NOMO-1 treated with dmso at 0.1 percent for 144 hours (cell line): ENCODE data around the gene TIMP1.

Experiments used
- DNase-seq: peaks from one replicate; lab custom pipeline; 2025; ENCODE audit not compliant: unreplicated experiment; lab: John Stamatoyannopoulos, UW

Gene TIMP1

GRCh38 chrX:47573341-47574075, 8.7 kb upstream of the TIMP1 start:
- DNase-seq, result no peak

GRCh38 chrX:47574076-47574546, 8.1 kb upstream of the TIMP1 start:
- no peak for DNase-seq

DNA sequence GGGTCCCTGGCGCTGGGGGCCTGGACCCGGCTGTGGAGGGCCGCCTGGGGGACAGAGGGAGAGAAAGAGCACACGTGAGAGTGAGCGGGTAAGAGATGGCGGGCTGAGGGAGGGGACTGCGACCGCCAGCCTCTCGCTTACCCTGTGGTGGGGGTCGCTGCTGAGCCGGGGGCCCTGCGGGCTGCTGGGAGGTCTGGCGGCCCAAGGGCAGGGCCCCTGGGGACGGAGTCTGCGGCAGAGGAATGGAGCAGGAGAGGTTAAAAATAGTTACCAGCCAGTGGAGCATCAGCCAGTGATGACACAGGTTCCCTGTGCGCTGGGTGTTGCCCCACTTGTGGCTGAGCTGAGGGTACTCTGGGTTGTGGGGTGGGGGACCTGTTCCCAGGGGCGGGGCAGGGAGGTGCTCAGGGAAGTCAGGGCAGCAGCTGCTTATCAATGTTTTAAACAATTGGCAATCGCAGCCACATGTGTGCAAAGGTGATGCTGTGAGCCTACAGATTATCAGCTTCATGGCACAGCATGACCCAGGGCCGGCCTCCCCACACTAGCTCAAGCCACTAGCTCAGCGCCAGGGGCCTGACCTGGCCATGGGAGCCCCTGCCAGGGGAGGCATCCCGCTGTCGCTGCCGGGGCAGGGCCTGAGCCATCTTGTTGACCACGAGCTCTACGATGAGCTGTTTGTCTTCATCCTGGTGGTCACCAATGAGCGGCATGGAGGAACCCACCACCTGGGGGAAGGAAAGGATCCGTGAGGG, 7.5 kb upstream of the TIMP1 start:
- no peak for DNase-seq

DNA sequence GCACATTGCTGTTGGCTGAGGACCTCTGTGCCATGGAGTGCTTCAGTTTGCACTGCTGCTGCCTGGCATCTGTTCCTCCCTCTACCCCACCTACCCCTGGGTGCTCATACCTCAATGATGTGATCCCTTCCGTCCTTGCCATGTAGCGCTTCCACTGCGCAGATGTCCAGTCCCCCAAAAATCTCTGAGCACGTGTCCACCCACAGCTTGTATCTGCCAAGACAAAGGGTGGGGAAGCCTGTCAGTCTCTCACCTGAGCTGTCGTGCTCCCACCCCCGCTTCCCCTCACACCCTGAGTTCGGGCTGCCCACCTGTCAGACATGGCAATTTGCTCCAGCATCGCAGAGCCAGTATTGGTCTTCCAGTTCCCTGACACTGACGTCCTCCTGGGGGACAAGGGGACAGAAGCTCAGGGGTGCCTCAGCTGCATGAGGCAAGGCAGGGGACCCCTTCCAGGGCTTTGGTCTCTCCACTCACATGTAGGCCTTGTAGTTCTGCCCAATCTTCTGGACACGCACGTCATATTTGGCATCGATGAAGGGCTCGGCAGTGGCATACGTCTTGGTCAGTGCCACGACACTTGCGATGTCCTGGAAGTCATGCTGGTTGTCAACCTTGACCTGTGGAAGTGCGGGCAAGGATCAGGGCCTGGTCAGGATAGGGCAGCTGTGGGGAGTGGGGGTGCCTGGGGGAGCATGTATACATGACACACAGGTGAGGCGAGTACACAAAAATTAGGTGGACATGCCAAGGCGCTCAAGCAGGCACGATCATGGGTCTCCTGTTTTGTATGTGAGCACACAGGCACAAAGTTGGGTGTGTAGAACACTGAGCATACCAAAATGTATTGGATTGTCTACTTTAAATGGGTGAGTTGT, 6.0 kb upstream of the TIMP1 start:
- DNase-seq, result no peak

DNA sequence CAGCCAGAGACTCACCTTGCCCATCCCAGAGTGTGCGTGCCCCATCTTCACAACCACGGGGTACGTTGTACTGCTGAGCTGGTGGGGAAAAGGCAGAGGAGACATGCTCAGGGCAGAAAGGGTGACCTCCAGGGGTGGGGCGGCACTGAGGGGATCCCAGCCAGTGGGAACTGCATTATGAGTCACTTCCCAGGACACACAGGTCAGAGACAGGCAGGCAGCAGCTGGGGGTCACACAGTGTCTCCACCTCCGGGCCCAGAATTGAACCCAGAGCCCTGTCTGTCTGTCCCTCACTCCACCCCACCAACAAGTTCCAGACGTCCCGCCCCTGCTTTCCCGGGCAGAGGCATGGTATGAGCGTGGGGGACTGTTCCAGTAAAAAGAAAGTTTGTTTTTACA, 4.8 kb upstream of the TIMP1 start:
- no peak for DNase-seq

DNA sequence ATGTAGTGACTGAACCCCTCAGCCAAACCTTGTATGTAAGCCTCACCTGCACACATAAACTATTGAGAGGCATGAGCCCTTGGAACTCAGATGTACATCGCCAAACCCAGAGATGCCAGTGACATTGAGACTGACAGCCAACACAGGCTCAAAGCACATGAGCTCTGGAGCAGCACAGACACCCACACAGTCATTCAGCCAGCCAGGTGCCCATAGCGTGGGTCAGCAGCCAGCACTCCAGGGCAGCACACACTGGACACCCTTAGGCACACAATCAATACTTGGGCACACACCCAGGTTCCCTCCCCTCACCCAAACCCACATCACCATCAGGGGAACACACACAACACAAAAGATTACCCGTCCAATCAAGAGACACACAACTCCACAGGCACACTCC, 4.3 kb upstream of the TIMP1 start:
- no peak for DNase-seq

- DNase-seq, result no peak
Measured at GRCh38 chrX:47578692-47579091, 3.5 kb upstream of the TIMP1 start.

- DNase-seq, result no peak
Measured at GRCh38 chrX:47579537-47579936, 2.7 kb upstream of the TIMP1 start.

DNA sequence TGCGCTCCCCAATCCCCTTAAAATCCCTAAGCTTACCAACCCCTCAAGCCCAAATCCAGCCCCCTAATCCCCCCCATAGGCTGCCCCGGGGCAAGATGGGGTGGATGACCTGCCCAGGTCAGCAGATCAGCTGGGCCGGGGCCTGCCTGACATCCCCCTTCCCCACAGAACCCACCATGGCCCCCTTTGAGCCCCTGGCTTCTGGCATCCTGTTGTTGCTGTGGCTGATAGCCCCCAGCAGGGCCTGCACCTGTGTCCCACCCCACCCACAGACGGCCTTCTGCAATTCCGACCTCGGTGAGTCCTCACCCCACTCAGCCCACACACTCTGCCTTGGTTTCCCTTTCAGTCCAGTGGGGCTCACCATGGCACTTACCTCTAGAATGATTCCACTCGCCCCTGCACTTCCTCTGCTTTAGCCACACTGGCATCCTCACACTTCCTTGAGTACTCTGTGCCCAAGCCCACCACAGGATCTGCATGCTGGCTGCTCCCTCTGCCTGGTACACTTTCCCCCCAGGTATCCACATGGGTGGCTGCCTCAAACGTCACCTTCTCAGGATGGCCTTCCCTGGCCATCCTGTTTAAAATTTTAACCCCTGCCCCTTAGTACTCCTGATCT, 1.1 kb downstream of the TIMP1 start:
- no peak for DNase-seq

DNA sequence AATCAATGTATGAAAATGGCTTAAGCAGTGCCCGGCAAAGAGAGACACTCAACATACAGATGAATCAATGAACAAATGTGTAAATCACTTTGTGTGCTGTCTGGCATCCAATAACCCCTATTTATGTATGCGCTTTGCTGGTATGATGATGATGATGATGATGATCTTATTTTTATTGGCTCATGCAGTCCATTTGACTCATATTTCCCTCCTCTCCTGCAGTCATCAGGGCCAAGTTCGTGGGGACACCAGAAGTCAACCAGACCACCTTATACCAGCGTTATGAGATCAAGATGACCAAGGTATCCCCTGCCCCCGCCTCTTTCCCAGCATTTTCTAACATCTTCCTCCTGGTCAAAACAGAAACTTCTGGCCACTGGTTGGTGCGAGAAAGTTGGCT, 2.5 kb downstream of the TIMP1 start:
- no peak for DNase-seq

- DNase-seq, result no peak
Measured at GRCh38 chrX:47585273-47585672, 3.0 kb downstream of the TIMP1 start.

- no peak for DNase-seq
Measured at GRCh38 chrX:47586043-47586787, 4.0 kb downstream of the TIMP1 start.

- no peak for DNase-seq
Measured at GRCh38 chrX:47587091-47587891, 5.1 kb downstream of the TIMP1 start.

- DNase-seq, result no peak
Measured at GRCh38 chrX:47587906-47588735, 5.9 kb downstream of the TIMP1 start.

GRCh38 chrX:47590984-47591383, 8.7 kb downstream of the TIMP1 start:
- no peak for DNase-seq

DNA sequence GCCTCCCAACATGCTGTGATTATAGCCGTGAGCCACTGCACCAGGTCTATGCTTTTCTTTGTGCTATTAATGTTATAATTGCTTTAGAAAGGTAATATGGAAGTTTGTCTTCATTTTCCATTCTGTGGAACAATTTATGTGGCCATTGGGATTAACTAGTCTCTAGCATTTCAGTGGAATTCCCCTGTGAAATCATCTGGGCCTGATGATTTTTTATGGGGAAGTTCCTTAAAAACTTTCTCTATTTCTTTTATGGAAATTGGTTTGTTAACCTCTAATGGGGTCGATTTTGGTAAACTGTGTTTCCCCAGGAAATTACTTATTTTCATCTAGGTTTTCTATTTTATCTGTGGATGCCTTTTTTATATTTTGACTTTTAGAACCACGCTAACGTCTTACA, 11.3 kb downstream of the TIMP1 start:
- DNase-seq, result no peak

DNA sequence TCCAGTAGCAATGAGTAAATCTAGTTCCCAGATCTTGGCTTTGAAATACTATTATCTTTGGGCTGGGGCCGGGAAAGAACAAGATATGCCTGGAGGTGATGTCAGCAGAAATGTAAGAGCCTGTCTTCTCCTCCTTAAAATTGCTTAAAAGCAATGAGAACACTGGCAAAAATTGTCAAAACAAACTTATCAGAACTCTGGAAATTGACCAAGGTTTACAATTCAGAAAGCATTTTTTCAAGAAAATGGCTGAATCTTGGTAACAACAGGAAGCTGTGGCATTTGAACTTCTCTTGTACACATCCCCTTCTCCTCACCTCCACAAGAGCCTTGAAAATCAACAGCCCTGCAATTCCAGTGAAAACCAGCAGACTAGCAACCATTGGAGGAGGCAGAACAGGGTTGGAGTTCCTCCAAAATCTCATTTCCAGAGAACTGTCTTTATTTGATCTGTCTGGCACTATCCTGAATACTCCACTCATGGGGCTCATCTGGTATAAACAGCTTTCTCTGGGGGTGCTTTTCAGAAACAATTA, 13.5 kb downstream of the TIMP1 start:
- no peak for DNase-seq

DNA sequence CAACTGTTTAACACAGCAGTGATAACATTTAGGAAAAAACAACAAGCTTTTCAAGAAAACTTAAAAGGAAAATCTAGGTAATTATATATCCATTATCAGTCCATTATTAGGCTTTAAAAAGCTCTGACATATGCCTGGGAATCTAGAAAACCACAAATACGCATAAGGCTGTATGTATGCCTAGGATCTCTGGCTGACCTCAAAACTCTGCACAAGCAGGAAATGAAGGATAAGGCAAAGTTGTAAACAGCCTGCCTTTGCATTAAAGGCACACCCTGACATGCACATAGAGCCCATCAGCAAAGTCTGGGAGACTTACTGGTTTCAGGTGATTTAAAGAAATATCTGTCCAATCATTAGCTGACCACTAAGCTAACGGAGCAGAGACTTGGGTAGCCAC, 14.0 kb downstream of the TIMP1 start:
- no peak for DNase-seq
